ENCODE data around the gene ADORA1. TPM values are rescaled to one million over a fixed set of nuclear protein-coding genes. Genes with fewer than 3 reads are reported as not detected.

Gene ADORA1
- total RNA-seq, 2 donors from 2014 or later: not detected

DNA sequence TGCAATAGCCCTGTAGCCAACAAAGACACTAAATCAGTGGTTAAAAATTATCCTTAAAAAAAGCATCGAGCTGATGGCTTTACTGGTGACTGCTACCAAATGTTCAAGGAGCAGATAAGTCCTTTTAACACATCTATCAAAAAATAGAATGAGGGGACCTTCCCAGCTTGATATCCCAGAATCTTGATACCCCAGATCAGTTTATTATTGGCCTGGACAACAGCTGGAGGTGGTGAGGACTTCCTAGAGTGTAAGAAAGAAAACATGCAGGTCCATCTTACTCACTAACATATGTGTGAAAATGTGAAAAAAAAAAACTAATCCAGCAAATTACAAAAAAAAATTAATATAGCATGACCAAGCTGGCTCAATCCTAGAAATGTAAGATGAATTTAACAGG lies 80.7 kb downstream of the ADORA1 start:
- Histone ChIP-seq H3K27ac (no peak overlapping the region), H3K9me3 (no peaks in the 10 kb centered on the region), H3K36me3 (no peaks in the 10 kb centered on the region), H3K4me1 (ENCODE audit: control insufficient read depth in 1 of 2, low read depth in 2 of 2) (no peaks in the 10 kb centered on the region), H3K27me3 (replicated peaks; ENCODE audit: insufficient read depth) (no peaks in the 10 kb centered on the region), H3K4me3 (no peak overlapping the region)
- ATAC-seq (ENCODE audit: insufficient number of reproducible peaks, low FRiP score, low read depth): no peak
- TF ChIP-seq, protein P1, sequence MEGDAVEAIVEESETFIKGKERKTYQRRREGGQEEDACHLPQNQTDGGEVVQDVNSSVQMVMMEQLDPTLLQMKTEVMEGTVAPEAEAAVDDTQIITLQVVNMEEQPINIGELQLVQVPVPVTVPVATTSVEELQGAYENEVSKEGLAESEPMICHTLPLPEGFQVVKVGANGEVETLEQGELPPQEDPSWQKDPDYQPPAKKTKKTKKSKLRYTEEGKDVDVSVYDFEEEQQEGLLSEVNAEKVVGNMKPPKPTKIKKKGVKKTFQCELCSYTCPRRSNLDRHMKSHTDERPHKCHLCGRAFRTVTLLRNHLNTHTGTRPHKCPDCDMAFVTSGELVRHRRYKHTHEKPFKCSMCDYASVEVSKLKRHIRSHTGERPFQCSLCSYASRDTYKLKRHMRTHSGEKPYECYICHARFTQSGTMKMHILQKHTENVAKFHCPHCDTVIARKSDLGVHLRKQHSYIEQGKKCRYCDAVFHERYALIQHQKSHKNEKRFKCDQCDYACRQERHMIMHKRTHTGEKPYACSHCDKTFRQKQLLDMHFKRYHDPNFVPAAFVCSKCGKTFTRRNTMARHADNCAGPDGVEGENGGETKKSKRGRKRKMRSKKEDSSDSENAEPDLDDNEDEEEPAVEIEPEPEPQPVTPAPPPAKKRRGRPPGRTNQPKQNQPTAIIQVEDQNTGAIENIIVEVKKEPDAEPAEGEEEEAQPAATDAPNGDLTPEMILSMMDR (IDR thresholded peaks at IDR 0.05): no peak
- DNase-seq (ENCODE audit: low spot score): no peak

DNA sequence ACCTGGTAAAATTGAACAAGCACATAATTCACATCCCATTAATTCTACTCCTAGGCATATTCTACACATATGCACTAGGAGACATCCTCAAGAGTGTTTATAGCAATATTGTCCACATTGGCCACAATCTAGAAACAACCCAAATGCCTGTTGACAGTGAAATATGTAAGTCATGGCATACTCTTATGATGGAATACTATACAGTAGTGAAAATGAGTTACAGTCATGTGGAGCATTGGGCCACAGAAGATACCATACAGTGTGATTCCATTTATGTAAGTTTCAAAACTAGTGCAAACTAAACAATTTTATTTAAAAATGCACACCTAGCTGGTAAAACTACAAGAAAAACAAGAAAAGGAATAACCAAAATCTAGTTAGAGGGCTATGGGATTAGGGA lies 82.8 kb downstream of the ADORA1 start:
- no peak for ATAC-seq (ENCODE audit: insufficient number of reproducible peaks, low FRiP score, low read depth)
- H3K36me3 ChIP-seq: no peaks in the 10 kb centered on the region

DNA sequence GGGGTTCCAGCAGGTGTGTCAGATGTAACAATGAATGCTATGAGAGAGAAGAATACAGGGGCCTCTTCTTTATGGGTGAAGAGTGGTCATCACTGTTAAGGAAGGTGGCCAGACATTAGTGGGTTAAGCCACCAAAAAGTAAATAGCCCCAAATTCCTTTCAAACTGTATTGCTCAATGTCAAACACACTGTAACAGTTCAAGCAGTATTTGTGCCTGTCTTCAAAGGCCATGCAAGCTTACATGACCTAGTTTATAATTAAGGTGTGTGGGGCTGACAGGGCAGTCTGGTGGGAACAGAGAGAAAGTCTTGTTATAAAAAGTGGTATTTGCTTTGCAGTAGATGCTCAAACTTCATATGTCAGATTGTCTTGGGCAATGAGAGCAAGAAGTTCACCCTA lies 83.5 kb downstream of the ADORA1 start:
- ATAC-seq (ENCODE audit: insufficient number of reproducible peaks, low FRiP score, low read depth) (no peak), DNase-seq (ENCODE audit: low spot score) (no peak)
- Histone ChIP-seq H3K4me1 (ENCODE audit: control insufficient read depth in 1 of 2, low read depth in 2 of 2) (no peaks in the 10 kb centered on the region), H3K9me3 (no peaks in the 10 kb centered on the region), H3K36me3 (no peaks in the 10 kb centered on the region), H3K4me3 (no peak overlapping the region), H3K27me3 (replicated peaks; ENCODE audit: insufficient read depth) (no peaks in the 10 kb centered on the region), H3K27ac (no peak overlapping the region)
- TF ChIP-seq, protein P1 (IDR thresholded peaks at IDR 0.05): no peak

More for the DNA sequence above, 82.8 kb downstream of the ADORA1 start:
- TF ChIP-seq, protein P1 (IDR thresholded peaks at IDR 0.05): no peak
- Histone ChIP-seq H3K27ac (no peak overlapping the region), H3K9me3 (no peaks in the 10 kb centered on the region), H3K4me3 (no peak overlapping the region), H3K27me3 (replicated peaks; ENCODE audit: insufficient read depth) (no peaks in the 10 kb centered on the region), H3K4me1 (ENCODE audit: control insufficient read depth in 1 of 2, low read depth in 2 of 2) (no peaks in the 10 kb centered on the region)
- DNase-seq (ENCODE audit: low spot score): no peak

DNA sequence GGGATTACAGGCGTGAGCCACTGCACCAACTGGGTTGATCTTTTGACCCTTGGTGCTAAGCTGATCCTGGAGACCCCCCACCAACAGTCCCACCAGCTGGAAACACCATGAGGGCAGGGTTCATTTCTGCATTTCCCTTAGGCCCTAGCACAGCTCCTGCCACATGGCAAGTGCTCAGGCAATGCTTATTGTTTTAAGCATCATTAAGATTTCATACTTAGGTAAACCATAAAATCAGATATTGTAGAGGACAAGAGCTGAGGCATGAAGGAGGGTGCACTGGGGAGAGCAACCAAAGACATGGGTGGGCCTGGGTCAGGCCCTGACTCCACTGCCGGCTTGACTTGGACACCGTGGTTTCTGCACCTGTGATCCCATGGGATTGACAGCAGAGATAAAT lies 84.3 kb downstream of the ADORA1 start:
- H3K4me3 ChIP-seq: no peak overlapping the region
- DNase-seq (ENCODE audit: low spot score) (no peak), ATAC-seq (ENCODE audit: insufficient number of reproducible peaks, low FRiP score, low read depth) (no peak)
- TF ChIP-seq, protein P1 (IDR thresholded peaks at IDR 0.05): no peak
- H3K27ac ChIP-seq: no peak overlapping the region
- no peaks in the 10 kb centered on the region for H3K27me3 ChIP-seq (replicated peaks; ENCODE audit: insufficient read depth)
- no peaks in the 10 kb centered on the region for H3K4me1 ChIP-seq (ENCODE audit: control insufficient read depth in 1 of 2, low read depth in 2 of 2)
- H3K9me3 ChIP-seq: no peaks in the 10 kb centered on the region
- no peaks in the 10 kb centered on the region for H3K36me3 ChIP-seq

DNA sequence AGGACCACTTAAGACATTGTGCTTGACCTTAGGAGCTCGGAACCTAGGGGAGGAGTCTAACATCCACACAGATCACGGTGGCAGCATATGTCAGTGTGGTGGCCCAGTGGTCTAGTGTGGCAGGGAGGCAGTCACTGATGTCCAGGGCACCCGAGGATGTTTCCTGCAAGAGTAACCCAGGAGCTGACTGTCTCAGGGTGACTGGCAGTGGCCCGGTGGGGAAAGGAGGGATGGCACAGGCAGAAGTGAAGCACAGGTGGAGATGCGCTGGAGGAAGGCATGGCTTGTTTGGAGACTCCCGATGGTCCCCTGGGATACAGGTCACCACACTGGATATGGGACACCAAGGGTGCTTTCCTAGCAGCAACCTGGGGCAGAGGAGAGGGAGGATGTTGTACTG lies 85.6 kb downstream of the ADORA1 start:
- Histone ChIP-seq H3K27me3 (replicated peaks; ENCODE audit: insufficient read depth) (no peaks in the 10 kb centered on the region), H3K36me3 (no peaks in the 10 kb centered on the region), H3K4me3 (no peak overlapping the region), H3K27ac (no peak overlapping the region), H3K9me3 (no peaks in the 10 kb centered on the region), H3K4me1 (ENCODE audit: control insufficient read depth in 1 of 2, low read depth in 2 of 2) (no peaks in the 10 kb centered on the region)
- DNase-seq (ENCODE audit: low spot score) (no peak), ATAC-seq (ENCODE audit: insufficient number of reproducible peaks, low FRiP score, low read depth) (no peak)
- TF ChIP-seq, protein P1 (IDR thresholded peaks at IDR 0.05): no peak

Measured in thoracic aorta (tissue), 2 donors.